Suprapubic skin (tissue), 3 donors: ENCODE results near the gene SF3A2.

Experiments
- EP300 ChIP-seq: sonication (generic); formaldehyde crosslinking; IDR thresholded peaks from one replicate; pipeline ENCODE4 v1.6.1; 2017; ENCODE audit warnings: antibody characterized with exemption
- POLR2A ChIP-seq, 2 donors: fragments of 450-650 bp; IDR thresholded peaks; one replicate each; pipeline ENCODE4 v1.6.1; 2017; ENCODE audit warnings: antibody characterized with exemption in 2 of 2, mild to moderate bottlenecking in 2 of 2, moderate library complexity in 2 of 2
- TF ChIP-seq, protein P1 (sequence below), 2 donors: fragments of 200-600 bp in 1 of 2; fragments of 450-650 bp in 1 of 2; sonication (generic) in 1 of 2; IDR thresholded peaks; one replicate each; pipeline ENCODE4 v1.5.1; 2016 to 2019; ENCODE audit warnings: antibody characterized with exemption in 2 of 2, mild to moderate bottlenecking in 1 of 2, moderate library complexity in 1 of 2

DNA sequence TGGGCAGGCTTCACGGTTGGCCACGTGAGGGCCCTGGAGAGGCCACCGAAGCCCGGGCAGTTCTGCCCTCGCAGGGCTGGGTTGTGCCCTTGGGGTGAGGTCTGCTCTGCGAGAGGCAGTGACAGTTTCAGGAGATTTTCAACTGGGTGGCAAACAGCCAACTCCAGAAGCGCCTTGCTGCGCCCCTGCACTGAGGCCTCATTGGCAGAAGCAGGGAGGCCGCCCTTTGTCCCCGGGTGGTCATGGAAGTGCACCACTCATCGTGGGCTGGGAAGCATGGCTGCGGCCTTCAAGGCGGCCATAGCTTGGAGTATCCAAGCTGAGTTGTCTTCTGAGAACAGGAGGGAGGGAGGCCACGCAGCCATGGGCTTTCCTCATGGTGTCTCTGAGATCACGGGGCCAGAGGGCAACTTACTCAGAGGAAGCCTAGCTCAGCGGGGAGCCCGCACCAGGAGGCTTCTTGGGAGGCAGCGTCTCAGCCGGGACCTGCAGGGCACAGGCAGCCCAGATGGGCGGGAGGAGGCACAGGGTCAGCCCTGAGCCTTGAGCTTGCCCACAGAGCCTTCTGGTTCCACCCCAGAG, 15.3 kb upstream of the SF3A2 start:
- TF ChIP-seq EP300 = no peak
- TF ChIP-seq, protein P1, sequence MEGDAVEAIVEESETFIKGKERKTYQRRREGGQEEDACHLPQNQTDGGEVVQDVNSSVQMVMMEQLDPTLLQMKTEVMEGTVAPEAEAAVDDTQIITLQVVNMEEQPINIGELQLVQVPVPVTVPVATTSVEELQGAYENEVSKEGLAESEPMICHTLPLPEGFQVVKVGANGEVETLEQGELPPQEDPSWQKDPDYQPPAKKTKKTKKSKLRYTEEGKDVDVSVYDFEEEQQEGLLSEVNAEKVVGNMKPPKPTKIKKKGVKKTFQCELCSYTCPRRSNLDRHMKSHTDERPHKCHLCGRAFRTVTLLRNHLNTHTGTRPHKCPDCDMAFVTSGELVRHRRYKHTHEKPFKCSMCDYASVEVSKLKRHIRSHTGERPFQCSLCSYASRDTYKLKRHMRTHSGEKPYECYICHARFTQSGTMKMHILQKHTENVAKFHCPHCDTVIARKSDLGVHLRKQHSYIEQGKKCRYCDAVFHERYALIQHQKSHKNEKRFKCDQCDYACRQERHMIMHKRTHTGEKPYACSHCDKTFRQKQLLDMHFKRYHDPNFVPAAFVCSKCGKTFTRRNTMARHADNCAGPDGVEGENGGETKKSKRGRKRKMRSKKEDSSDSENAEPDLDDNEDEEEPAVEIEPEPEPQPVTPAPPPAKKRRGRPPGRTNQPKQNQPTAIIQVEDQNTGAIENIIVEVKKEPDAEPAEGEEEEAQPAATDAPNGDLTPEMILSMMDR (IDR thresholded peaks at IDR 0.05) = no peak
- TF ChIP-seq POLR2A (IDR thresholded peaks at IDR 0.05) = no peak
